Measurements from ENCODE around the gene CA10. TPM values are rescaled to one million over a fixed set of nuclear protein-coding genes. Genes with fewer than 3 reads are reported as not detected.

The CA10 gene
- polyA plus RNA-seq, 2 donors, result 0.06 TPM; not detected in 1

DNA sequence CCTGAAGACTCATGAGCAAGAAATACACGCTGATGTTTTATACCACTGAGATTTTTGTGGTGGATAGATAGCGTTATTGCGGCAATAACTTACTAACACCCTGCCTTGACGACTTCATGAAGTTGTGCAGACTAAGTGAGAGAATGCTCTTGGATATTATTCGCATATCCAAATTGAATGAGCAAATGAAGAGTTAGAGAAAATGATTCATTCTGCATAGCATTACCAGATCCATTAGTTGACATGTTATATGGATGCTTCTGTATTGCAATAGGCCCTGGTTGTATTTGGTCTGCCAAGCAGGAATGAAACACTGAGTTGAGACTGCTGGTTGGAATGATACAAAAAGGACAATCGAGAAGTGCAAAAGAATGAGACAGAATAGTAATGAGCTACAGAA lies 247.3 kb downstream of the CA10 start:
- no peak overlapping the region for H3K27ac ChIP-seq (ENCODE audit: low read depth in 2 of 2, low read length in 1 of 2)
- H3K4me3 ChIP-seq (ENCODE audit: low read depth in 1 of 2, low read length in 2 of 2), result no peak overlapping the region
- no peaks in the 10 kb centered on the region for H3K9me3 ChIP-seq (ENCODE audit: control insufficient read depth in 2 of 2, insufficient read depth in 1 of 2, low read depth in 1 of 2, low read length in 1 of 2)
- 89 to 90% methylated on average over 6 of the region's 6 CpGs for WGBS, 2 donors
- H3K27me3 ChIP-seq (ENCODE audit: control insufficient read depth in 1 of 2, insufficient read depth in 2 of 2, low read length in 2 of 2), result peaks cover 0 to 2% of the 10 kb centered on the region in 2 donors
- no peaks in the 10 kb centered on the region for H3K36me3 ChIP-seq (ENCODE audit: control insufficient read depth in 2 of 2, insufficient read depth in 2 of 2, low read length in 1 of 2)
- H3K4me1 ChIP-seq (ENCODE audit: control insufficient read depth in 2 of 2, insufficient read depth in 2 of 2, low read length in 1 of 2), result no peaks in the 10 kb centered on the region

DNA sequence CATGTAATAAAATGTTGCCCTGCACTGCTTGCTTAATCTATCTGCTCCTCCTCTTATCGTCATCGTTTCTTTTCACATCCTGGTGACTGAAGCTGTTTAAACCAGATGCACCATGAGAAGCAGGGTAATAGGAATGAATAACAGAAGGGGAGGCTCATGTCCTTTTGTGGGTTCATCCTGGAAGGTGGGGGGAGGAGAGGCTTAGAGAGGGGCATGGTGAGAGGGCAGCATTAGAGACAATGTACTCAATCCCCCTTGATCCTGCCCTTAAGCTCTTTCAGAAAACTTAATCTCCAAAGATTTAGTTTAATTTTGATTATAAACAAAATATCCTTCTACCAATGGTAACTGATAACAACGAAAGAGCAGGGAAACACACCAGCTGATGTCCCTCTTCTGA lies 248.5 kb downstream of the CA10 start:
- no peak overlapping the region for H3K4me3 ChIP-seq (ENCODE audit: low read depth in 1 of 2, low read length in 2 of 2)
- H3K36me3 ChIP-seq (ENCODE audit: control insufficient read depth in 2 of 2, insufficient read depth in 2 of 2, low read length in 1 of 2), result no peaks in the 10 kb centered on the region
- 48 to 62% methylated on average over 3 of the region's 3 CpGs for WGBS, 2 donors
- no peaks in the 10 kb centered on the region for H3K9me3 ChIP-seq (ENCODE audit: control insufficient read depth in 2 of 2, insufficient read depth in 1 of 2, low read depth in 1 of 2, low read length in 1 of 2)
- no peak overlapping the region for H3K27ac ChIP-seq (ENCODE audit: low read depth in 2 of 2, low read length in 1 of 2)
- H3K27me3 ChIP-seq (ENCODE audit: control insufficient read depth in 1 of 2, insufficient read depth in 2 of 2, low read length in 2 of 2), result peaks cover 0 to 2% of the 10 kb centered on the region in 2 donors
- H3K4me1 ChIP-seq (ENCODE audit: control insufficient read depth in 2 of 2, insufficient read depth in 2 of 2, low read length in 1 of 2), result no peaks in the 10 kb centered on the region

DNA sequence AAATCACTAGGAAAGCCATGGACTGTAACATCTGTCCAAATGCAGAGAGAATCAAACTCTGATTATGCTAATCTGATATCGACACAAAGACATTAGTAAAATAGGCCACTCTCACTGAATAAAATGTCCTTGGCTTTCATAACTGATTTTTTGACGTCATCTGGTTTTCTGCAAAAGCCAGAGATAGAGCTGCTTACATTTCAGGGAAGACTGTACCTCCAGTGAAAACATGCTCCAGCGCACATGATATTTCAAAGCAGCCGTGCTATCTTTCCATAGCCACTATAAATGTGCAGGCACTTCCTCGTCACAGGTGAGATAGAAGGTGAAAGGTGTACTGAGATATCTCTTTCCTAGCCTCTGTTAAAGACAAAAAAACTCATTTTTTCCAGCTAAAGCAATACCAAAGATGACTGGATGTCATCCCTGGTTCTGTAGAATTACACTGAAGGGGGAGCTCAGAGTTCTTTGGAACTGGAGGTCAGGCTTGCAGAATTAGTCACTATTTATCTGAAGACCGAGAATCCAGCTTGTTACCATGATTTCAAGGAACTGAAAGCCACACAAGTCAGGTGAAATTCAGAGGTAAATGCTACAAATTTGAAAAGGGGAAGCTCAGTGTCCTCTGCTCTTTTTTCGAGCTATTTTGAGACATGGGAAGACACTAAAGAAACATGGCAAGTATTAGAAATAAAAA lies 249.5 kb downstream of the CA10 start:
- Histone ChIP-seq H3K4me1 (ENCODE audit: control insufficient read depth in 2 of 2, insufficient read depth in 2 of 2, low read length in 1 of 2) (no peaks in the 10 kb centered on the region), H3K4me3 (ENCODE audit: low read depth in 1 of 2, low read length in 2 of 2) (no peak overlapping the region), H3K27ac (ENCODE audit: low read depth in 2 of 2, low read length in 1 of 2) (no peak overlapping the region), H3K36me3 (ENCODE audit: control insufficient read depth in 2 of 2, insufficient read depth in 2 of 2, low read length in 1 of 2) (no peaks in the 10 kb centered on the region), H3K9me3 (ENCODE audit: control insufficient read depth in 2 of 2, insufficient read depth in 1 of 2, low read depth in 1 of 2, low read length in 1 of 2) (no peaks in the 10 kb centered on the region), H3K27me3 (ENCODE audit: control insufficient read depth in 1 of 2, insufficient read depth in 2 of 2, low read length in 2 of 2) (peaks cover 0 to 2% of the 10 kb centered on the region in 2 donors)
- WGBS, 2 donors, result 75 to 78% methylated on average over 7 of the region's 7 CpGs

DNA sequence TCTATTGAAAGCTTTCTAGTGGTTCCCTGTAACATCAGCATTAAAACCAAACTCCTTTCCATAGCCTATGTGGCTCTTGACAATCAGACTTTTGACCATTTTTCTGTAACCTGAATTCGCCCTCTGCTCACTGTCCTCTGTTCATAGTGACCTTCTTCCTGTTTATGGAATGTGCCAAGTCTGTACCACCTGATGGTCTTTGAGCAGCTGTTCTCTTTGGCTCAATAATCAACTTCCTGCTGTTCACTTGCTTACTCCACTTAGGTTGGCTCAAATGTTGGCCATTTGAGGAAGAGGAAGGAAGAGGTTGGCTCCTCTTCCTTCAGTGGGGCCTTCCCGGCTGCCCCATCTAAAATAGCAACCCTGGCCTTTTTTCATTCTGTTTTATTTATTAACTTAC lies 251.5 kb downstream of the CA10 start:
- no peaks in the 10 kb centered on the region for H3K27me3 ChIP-seq (ENCODE audit: control insufficient read depth in 1 of 2, insufficient read depth in 2 of 2, low read length in 2 of 2)
- H3K4me3 ChIP-seq (ENCODE audit: low read depth in 1 of 2, low read length in 2 of 2), result no peak overlapping the region
- no peak overlapping the region for H3K27ac ChIP-seq (ENCODE audit: low read depth in 2 of 2, low read length in 1 of 2)
- no peaks in the 10 kb centered on the region for H3K36me3 ChIP-seq (ENCODE audit: control insufficient read depth in 2 of 2, insufficient read depth in 2 of 2, low read length in 1 of 2)
- H3K9me3 ChIP-seq (ENCODE audit: control insufficient read depth in 2 of 2, insufficient read depth in 1 of 2, low read depth in 1 of 2, low read length in 1 of 2), result no peaks in the 10 kb centered on the region
- 75 to 81% methylated on average over 2 of the region's 2 CpGs for WGBS, 2 donors
- no peaks in the 10 kb centered on the region for H3K4me1 ChIP-seq (ENCODE audit: control insufficient read depth in 2 of 2, insufficient read depth in 2 of 2, low read length in 1 of 2)

DNA sequence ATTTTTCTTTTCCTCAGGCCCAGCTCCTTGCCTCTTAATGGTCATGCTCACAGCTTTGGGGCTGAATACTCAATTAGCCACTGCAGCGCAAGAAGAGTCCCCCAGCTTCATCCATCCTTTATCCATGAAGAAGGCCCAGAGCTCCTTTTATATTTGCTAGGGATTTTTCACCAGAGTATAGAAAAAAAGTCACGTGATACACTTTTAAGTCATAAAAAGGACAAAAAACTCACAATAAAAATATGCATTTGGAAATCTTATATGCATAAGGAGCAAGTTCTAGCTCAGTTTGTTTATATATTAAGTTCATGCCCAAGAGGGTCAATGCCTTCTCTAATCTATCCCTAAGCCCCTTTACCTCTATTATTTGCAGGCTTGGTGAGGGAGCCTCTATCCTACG lies 254.1 kb downstream of the CA10 start:
- no peaks in the 10 kb centered on the region for H3K9me3 ChIP-seq (ENCODE audit: control insufficient read depth in 2 of 2, insufficient read depth in 1 of 2, low read depth in 1 of 2, low read length in 1 of 2)
- 77 to 81% methylated on average over 3 of the region's 3 CpGs for WGBS, 2 donors
- no peak overlapping the region for H3K27ac ChIP-seq (ENCODE audit: low read depth in 2 of 2, low read length in 1 of 2)
- no peaks in the 10 kb centered on the region for H3K36me3 ChIP-seq (ENCODE audit: control insufficient read depth in 2 of 2, insufficient read depth in 2 of 2, low read length in 1 of 2)
- H3K4me1 ChIP-seq (ENCODE audit: control insufficient read depth in 2 of 2, insufficient read depth in 2 of 2, low read length in 1 of 2), result no peaks in the 10 kb centered on the region
- H3K27me3 ChIP-seq (ENCODE audit: control insufficient read depth in 1 of 2, insufficient read depth in 2 of 2, low read length in 2 of 2), result no peaks in the 10 kb centered on the region
- no peak overlapping the region for H3K4me3 ChIP-seq (ENCODE audit: low read depth in 1 of 2, low read length in 2 of 2)

DNA sequence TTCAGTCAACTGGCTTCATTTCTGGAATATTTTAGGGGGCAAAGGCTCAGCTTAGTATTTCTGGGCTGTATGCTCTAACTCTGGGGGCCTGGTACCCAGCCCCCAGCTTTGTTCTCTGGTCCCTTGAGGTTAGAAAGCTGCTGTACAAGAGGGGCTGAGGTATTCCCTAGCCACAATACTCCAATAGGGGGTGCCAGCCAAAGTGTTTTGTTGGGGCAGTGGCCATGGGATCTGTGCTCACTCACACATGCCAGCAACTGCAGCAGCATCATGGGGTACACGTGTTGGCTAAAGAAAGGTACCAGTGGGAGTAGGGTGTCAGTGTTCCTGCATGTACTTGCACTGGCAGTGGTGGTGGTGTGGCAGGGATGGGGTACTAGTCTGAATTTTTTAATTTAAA lies 257.3 kb downstream of the CA10 start:
- Histone ChIP-seq H3K4me3 (ENCODE audit: low read depth in 1 of 2, low read length in 2 of 2) (no peak overlapping the region), H3K27me3 (ENCODE audit: control insufficient read depth in 1 of 2, insufficient read depth in 2 of 2, low read length in 2 of 2) (no peaks in the 10 kb centered on the region), H3K36me3 (ENCODE audit: control insufficient read depth in 2 of 2, insufficient read depth in 2 of 2, low read length in 1 of 2) (no peaks in the 10 kb centered on the region), H3K9me3 (ENCODE audit: control insufficient read depth in 2 of 2, insufficient read depth in 1 of 2, low read depth in 1 of 2, low read length in 1 of 2) (no peaks in the 10 kb centered on the region), H3K27ac (ENCODE audit: low read depth in 2 of 2, low read length in 1 of 2) (no peak overlapping the region), H3K4me1 (ENCODE audit: control insufficient read depth in 2 of 2, insufficient read depth in 2 of 2, low read length in 1 of 2) (no peaks in the 10 kb centered on the region)
- WGBS, 2 donors, result 29 to 46% methylated on average over 1 of the region's 1 CpG

DNA sequence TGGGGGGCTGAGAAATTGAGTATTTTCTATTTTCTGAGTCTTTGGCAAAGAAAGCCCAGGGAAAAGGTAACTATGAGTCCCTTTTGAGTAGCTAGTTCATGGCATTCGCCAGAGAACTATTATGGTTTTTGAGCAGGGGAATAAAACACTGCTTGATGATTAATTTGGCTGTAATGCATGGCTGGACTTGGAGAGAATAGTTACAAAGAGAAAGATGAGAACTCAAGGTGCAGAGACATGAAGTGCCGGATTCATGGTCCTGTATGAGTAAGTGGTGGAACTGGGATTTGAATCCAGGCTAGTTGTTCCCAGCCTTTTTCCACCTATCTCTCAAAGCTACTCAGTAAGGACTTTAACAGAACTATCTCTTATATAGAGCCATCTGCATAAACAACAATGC lies 266.6 kb downstream of the CA10 start:
- 71 to 79% methylated on average over 2 of the region's 2 CpGs for WGBS, 2 donors
- H3K4me1 ChIP-seq (ENCODE audit: control insufficient read depth in 2 of 2, insufficient read depth in 2 of 2, low read length in 1 of 2), result no peaks in the 10 kb centered on the region
- no peak overlapping the region for H3K4me3 ChIP-seq (ENCODE audit: low read depth in 1 of 2, low read length in 2 of 2)
- no peaks in the 10 kb centered on the region for H3K36me3 ChIP-seq (ENCODE audit: control insufficient read depth in 2 of 2, insufficient read depth in 2 of 2, low read length in 1 of 2)
- no peaks in the 10 kb centered on the region for H3K27me3 ChIP-seq (ENCODE audit: control insufficient read depth in 1 of 2, insufficient read depth in 2 of 2, low read length in 2 of 2)
- H3K9me3 ChIP-seq (ENCODE audit: control insufficient read depth in 2 of 2, insufficient read depth in 1 of 2, low read depth in 1 of 2, low read length in 1 of 2), result no peaks in the 10 kb centered on the region
- H3K27ac ChIP-seq (ENCODE audit: low read depth in 2 of 2, low read length in 1 of 2), result no peak overlapping the region

DNA sequence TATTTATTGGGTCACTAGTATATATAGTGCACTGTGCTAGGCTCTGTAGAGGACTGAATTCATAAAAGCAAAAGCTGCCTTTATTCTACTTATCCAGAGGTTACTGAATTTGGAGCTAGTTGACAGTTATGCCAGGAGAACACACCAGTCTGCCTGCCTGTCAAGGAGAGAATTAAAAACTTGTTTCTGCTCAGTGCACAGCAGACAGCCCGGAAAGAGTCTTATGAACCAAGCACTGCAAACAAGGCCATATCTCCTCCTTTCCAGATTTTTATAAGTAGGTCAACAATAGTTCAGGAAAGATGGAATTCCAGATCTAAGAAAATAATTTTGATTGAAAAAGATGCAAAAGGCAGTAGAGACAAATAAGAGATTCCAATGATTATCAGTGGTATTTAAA lies 267.8 kb downstream of the CA10 start:
- H3K4me1 ChIP-seq (ENCODE audit: control insufficient read depth in 2 of 2, insufficient read depth in 2 of 2, low read length in 1 of 2), result no peaks in the 10 kb centered on the region
- no peaks in the 10 kb centered on the region for H3K9me3 ChIP-seq (ENCODE audit: control insufficient read depth in 2 of 2, insufficient read depth in 1 of 2, low read depth in 1 of 2, low read length in 1 of 2)
- WGBS, 2 donors, result 77 to 81% methylated on average over 1 of the region's 1 CpG
- no peak overlapping the region for H3K27ac ChIP-seq (ENCODE audit: low read depth in 2 of 2, low read length in 1 of 2)
- H3K4me3 ChIP-seq (ENCODE audit: low read depth in 1 of 2, low read length in 2 of 2), result no peak overlapping the region
- no peaks in the 10 kb centered on the region for H3K36me3 ChIP-seq (ENCODE audit: control insufficient read depth in 2 of 2, insufficient read depth in 2 of 2, low read length in 1 of 2)
- H3K27me3 ChIP-seq (ENCODE audit: control insufficient read depth in 1 of 2, insufficient read depth in 2 of 2, low read length in 2 of 2), result no peaks in the 10 kb centered on the region

DNA sequence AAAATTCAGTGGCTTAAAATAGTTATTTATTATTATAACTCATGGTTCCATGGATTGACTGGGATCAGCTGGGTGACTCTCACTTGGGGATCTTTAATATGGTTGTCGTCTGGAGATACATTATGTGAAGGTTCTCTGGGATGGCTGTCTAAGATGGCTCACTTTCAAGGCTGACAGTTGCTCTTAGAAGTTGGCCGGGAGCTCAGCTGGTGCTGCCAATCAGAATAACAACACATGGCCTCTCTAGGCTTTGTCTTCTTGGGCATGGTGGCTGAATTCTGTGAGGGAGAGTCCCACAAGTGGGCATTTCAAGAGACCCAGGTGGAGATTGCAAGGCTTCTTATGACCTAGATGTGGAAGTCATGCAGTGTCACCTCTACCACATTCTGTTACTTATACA lies 269.7 kb downstream of the CA10 start:
- WGBS, 2 donors, result 84 to 91% methylated on average over 2 of the region's 2 CpGs
- H3K9me3 ChIP-seq (ENCODE audit: control insufficient read depth in 2 of 2, insufficient read depth in 1 of 2, low read depth in 1 of 2, low read length in 1 of 2), result no peaks in the 10 kb centered on the region
- no peak overlapping the region for H3K27ac ChIP-seq (ENCODE audit: low read depth in 2 of 2, low read length in 1 of 2)
- no peak overlapping the region for H3K4me3 ChIP-seq (ENCODE audit: low read depth in 1 of 2, low read length in 2 of 2)
- no peaks in the 10 kb centered on the region for H3K36me3 ChIP-seq (ENCODE audit: control insufficient read depth in 2 of 2, insufficient read depth in 2 of 2, low read length in 1 of 2)
- H3K27me3 ChIP-seq (ENCODE audit: control insufficient read depth in 1 of 2, insufficient read depth in 2 of 2, low read length in 2 of 2), result no peaks in the 10 kb centered on the region
- H3K4me1 ChIP-seq (ENCODE audit: control insufficient read depth in 2 of 2, insufficient read depth in 2 of 2, low read length in 1 of 2), result no peaks in the 10 kb centered on the region

DNA sequence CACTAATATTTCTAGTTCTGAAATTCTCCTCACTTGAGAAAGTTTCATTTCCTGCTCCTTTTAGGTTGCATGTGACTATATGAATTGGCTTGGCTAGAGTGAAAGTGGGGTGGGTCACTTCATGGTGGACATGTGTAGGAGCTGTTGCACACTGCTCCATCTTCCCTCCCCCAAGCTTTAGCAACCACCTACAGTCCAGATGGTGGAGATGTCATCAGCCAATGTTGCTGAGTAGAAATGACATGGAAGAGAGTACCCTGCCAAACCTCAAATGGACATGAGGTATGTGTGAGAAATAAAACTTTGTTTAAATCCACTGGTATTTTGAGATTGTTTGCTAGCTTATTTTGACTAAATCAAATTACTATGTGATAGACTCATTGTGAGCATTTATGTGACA lies 281.5 kb downstream of the CA10 start:
- no peak overlapping the region for H3K4me3 ChIP-seq (ENCODE audit: low read depth in 1 of 2, low read length in 2 of 2)
- no peak overlapping the region for H3K27ac ChIP-seq (ENCODE audit: low read depth in 2 of 2, low read length in 1 of 2)
- no peaks in the 10 kb centered on the region for H3K36me3 ChIP-seq (ENCODE audit: control insufficient read depth in 2 of 2, insufficient read depth in 2 of 2, low read length in 1 of 2)
- H3K27me3 ChIP-seq (ENCODE audit: control insufficient read depth in 1 of 2, insufficient read depth in 2 of 2, low read length in 2 of 2), result no peaks in the 10 kb centered on the region
- H3K9me3 ChIP-seq (ENCODE audit: control insufficient read depth in 2 of 2, insufficient read depth in 1 of 2, low read depth in 1 of 2, low read length in 1 of 2), result no peaks in the 10 kb centered on the region
- H3K4me1 ChIP-seq (ENCODE audit: control insufficient read depth in 2 of 2, insufficient read depth in 2 of 2, low read length in 1 of 2), result no peaks in the 10 kb centered on the region
